ENCODE results near the gene BCR.

BCR gene

DNA sequence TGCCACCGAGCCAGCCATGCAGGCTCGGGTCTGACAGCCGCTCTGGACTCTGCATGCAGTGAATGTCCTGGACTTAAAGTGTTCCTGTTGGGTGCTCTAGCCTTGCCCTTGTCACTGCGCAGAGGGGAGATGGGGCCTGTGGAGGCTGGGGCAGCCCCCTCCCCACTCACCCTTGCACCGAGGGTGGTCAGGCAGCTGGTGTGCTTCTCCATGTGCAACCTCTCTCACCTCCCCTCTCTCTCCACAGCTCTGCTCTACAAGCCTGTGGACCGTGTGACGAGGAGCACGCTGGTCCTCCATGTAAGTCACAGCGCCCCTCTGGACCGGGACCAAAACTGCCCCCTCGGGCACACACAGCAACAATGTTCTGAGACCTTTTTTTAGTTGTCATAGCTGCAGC, 92.5 kb downstream of the BCR start:
- H3K27ac ChIP-seq, result no peak overlapping the region
- TF ChIP-seq, protein P1, sequence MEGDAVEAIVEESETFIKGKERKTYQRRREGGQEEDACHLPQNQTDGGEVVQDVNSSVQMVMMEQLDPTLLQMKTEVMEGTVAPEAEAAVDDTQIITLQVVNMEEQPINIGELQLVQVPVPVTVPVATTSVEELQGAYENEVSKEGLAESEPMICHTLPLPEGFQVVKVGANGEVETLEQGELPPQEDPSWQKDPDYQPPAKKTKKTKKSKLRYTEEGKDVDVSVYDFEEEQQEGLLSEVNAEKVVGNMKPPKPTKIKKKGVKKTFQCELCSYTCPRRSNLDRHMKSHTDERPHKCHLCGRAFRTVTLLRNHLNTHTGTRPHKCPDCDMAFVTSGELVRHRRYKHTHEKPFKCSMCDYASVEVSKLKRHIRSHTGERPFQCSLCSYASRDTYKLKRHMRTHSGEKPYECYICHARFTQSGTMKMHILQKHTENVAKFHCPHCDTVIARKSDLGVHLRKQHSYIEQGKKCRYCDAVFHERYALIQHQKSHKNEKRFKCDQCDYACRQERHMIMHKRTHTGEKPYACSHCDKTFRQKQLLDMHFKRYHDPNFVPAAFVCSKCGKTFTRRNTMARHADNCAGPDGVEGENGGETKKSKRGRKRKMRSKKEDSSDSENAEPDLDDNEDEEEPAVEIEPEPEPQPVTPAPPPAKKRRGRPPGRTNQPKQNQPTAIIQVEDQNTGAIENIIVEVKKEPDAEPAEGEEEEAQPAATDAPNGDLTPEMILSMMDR (conservative IDR thresholded peaks at IDR 0.05; ENCODE audit: low read depth, low read length), result no peak
- H3K27me3 ChIP-seq (ENCODE audit: insufficient read depth, low read depth), result no peaks in the 10 kb centered on the region
- H3K9ac ChIP-seq, result no peak overlapping the region
- peaks cover 27% of the 10 kb centered on the region for H3K4me1 ChIP-seq (ENCODE audit: low read depth, poor library complexity, severe bottlenecking)
- H3K36me3 ChIP-seq (ENCODE audit: insufficient read depth), result no peaks in the 10 kb centered on the region
- H3K4me3 ChIP-seq (IDR thresholded peaks at IDR 0.05; ENCODE audit: insufficient read depth, low read depth, low read length), result no peak overlapping the region
- no peaks in the 10 kb centered on the region for H3K79me2 ChIP-seq (ENCODE audit: insufficient read depth, low read depth)
- H4K20me1 ChIP-seq (ENCODE audit: insufficient read depth), result no peaks in the 10 kb centered on the region
- H3K4me2 ChIP-seq, result no peak overlapping the region
- no peak overlapping the region for H2AFZ ChIP-seq (ENCODE audit: low read depth)

DNA sequence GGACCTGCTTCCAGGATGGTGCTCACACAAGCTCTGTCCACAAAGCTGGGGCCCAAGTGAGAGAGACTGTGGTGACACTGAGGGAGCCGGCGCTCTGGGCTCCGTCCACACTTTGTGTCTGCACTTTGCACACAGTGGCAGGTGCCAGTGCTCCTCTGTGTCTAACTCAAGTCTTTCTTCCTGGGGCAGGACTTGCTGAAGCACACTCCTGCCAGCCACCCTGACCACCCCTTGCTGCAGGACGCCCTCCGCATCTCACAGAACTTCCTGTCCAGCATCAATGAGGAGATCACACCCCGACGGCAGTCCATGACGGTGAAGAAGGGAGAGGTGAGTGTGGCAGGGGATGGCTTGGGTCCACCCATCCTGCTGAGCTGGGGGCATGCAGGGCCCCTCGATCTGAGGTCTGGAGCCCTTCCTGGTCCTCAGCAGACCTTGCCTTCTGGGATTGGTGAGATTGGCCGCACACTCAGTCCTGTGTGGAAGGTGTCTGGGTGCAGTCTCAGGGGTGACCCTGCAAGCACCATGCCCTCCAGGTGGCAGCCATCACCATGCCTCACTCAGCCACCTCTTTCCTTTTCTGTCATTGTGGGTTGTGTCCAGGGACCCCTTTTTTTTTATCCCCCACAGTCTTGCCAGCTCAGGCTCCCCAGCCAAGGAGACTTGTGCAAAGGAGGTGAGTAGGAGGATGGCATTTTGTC, 93.3 kb downstream of the BCR start:
- Histone ChIP-seq H3K4me1 (ENCODE audit: low read depth, poor library complexity, severe bottlenecking) (peaks cover 26% of the 10 kb centered on the region), H3K36me3 (ENCODE audit: insufficient read depth) (no peaks in the 10 kb centered on the region), H2AFZ (ENCODE audit: low read depth) (no peak overlapping the region), H3K27ac (no peak overlapping the region), H3K9ac (no peak overlapping the region), H4K20me1 (ENCODE audit: insufficient read depth) (no peaks in the 10 kb centered on the region), H3K4me2 (no peak overlapping the region), H3K4me3 (IDR thresholded peaks at IDR 0.05; ENCODE audit: insufficient read depth, low read depth, low read length) (no peak overlapping the region), H3K27me3 (ENCODE audit: insufficient read depth, low read depth) (no peaks in the 10 kb centered on the region), H3K79me2 (ENCODE audit: insufficient read depth, low read depth) (no peaks in the 10 kb centered on the region)
- TF ChIP-seq, protein P1 (conservative IDR thresholded peaks at IDR 0.05; ENCODE audit: low read depth, low read length), result no peak

DNA sequence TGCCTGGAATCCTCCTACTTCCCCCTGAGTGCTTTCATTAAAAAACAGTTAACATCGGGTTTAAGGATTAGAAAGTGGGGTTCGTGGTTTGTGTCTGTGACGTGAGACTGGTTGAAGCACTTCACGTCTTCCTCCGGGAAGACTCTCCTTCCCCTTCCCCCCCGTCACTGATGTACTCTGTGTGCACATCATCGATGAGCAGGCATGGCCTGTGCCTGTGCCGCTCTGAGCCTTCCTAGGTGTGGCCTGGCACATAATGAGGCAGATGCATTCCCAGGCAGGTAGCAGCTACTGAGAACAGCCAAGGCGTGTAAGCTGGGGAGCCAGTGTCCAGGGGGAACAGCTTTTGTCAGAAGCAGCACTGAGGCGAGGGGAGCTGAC, 93.8 kb downstream of the BCR start:
- H3K27ac ChIP-seq, result no peak overlapping the region
- no peaks in the 10 kb centered on the region for H3K79me2 ChIP-seq (ENCODE audit: insufficient read depth, low read depth)
- no peak overlapping the region for H3K4me2 ChIP-seq
- no peak overlapping the region for H3K9ac ChIP-seq
- no peaks in the 10 kb centered on the region for H3K36me3 ChIP-seq (ENCODE audit: insufficient read depth)
- peaks cover 26% of the 10 kb centered on the region for H3K4me1 ChIP-seq (ENCODE audit: low read depth, poor library complexity, severe bottlenecking)
- no peaks in the 10 kb centered on the region for H3K27me3 ChIP-seq (ENCODE audit: insufficient read depth, low read depth)
- no peaks in the 10 kb centered on the region for H4K20me1 ChIP-seq (ENCODE audit: insufficient read depth)
- TF ChIP-seq, protein P1 (conservative IDR thresholded peaks at IDR 0.05; ENCODE audit: low read depth, low read length), result no peak
- H3K4me3 ChIP-seq (IDR thresholded peaks at IDR 0.05; ENCODE audit: insufficient read depth, low read depth, low read length), result no peak overlapping the region
- no peak overlapping the region for H2AFZ ChIP-seq (ENCODE audit: low read depth)

DNA sequence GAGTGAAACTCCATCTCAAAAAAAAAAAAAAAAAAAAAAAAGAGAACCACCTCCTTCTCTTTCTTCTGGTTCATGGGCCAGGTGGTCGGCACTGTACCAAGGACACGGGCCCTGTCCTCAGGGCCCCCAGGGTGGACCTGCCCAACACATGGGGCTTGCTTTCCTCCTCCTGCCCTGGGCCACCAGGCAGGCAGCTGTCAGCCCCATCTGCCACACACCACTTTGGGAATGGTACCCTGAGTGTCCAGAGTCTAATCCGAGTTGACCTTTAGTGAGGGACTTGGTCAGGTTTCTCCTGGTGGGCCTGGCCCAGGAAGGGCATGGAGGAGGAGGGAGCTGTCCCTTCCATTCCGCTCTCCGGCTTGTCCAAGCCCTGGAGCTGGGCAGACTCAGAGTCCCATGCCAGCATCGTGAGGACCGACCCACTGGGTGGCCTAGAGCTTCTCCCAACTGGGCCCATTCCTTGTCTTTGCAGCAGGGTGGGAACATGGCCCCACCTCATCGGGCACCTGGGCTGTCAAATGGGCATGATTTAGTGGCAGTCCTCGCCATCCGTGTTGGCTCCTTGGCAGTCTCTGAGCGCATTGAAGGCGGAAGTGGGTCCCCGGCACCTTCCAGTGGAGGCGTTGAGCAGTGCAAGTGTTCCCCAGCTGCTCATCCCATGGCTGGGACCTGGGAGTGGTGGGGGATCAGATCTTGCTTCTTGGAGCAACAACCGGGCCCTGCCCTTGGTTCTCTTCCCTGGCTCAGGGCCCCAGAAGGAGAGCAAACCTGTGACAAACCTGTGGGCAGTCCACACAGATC, 94.8 kb downstream of the BCR start:
- H3K27ac ChIP-seq, result no peak overlapping the region
- no peak overlapping the region for H3K4me3 ChIP-seq (IDR thresholded peaks at IDR 0.05; ENCODE audit: insufficient read depth, low read depth, low read length)
- H3K36me3 ChIP-seq (ENCODE audit: insufficient read depth), result no peaks in the 10 kb centered on the region
- H3K9ac ChIP-seq, result no peak overlapping the region
- peaks cover 26% of the 10 kb centered on the region for H3K4me1 ChIP-seq (ENCODE audit: low read depth, poor library complexity, severe bottlenecking)
- TF ChIP-seq, protein P1 (conservative IDR thresholded peaks at IDR 0.05; ENCODE audit: low read depth, low read length), result no peak
- H3K79me2 ChIP-seq (ENCODE audit: insufficient read depth, low read depth), result no peaks in the 10 kb centered on the region; the same call in 1 of the 2 replicates
- H3K27me3 ChIP-seq (ENCODE audit: insufficient read depth, low read depth), result no peaks in the 10 kb centered on the region
- H4K20me1 ChIP-seq (ENCODE audit: insufficient read depth), result no peaks in the 10 kb centered on the region
- H2AFZ ChIP-seq (ENCODE audit: low read depth), result no peak overlapping the region
- no peak overlapping the region for H3K4me2 ChIP-seq
